Hematopoietic multipotent progenitor cell treated with erythropoietin and hydrocortisone succinate and interleukin-3 and kit ligand, for 17 days (in vitro differentiated cells): Measurements from ENCODE around the gene EWSR1.
"Not testable (repeated sequence)": the region's sequence is repeated elsewhere in the genome, so short reads cannot be mapped to it uniquely, and the experiment has no call there.

Experiments used
- DNase-seq: peaks from one replicate; pipeline ENCODE4 v3.0.0-alpha.2; 2015; ENCODE audit warnings: low spot score

EWSR1 gene

GRCh38 chr22:29339381-29340235 lies 71.5 kb downstream of the EWSR1 start:
- DNase-seq, result no peak

GRCh38 chr22:29340566-29340965 lies 72.5 kb downstream of the EWSR1 start:
- DNase-seq, result no peak

- no peak for DNase-seq
These were observed 73.2 kb downstream of the EWSR1 start for GRCh38 chr22:29341056-29341848.

DNA sequence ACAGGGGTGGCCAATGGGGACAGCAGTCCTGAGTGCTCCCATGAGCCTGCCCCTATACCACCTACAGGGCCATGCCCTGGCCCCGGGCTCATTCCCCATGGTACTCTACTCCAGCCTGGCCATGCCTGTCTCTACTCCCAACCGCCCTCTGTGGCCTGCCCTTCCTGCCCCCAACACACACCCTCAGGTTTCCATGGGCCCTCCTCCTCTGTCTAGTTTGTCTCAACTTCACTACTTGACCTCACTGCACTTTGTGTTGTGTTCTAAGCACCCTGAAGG lies 73.7 kb downstream of the EWSR1 start:
- no peak for DNase-seq

GRCh38 chr22:29342177-29342576 lies 74.1 kb downstream of the EWSR1 start:
- no peak for DNase-seq

- DNase-seq, result no peak
These were observed 74.7 kb downstream of the EWSR1 start for GRCh38 chr22:29342577-29343312.

DNA sequence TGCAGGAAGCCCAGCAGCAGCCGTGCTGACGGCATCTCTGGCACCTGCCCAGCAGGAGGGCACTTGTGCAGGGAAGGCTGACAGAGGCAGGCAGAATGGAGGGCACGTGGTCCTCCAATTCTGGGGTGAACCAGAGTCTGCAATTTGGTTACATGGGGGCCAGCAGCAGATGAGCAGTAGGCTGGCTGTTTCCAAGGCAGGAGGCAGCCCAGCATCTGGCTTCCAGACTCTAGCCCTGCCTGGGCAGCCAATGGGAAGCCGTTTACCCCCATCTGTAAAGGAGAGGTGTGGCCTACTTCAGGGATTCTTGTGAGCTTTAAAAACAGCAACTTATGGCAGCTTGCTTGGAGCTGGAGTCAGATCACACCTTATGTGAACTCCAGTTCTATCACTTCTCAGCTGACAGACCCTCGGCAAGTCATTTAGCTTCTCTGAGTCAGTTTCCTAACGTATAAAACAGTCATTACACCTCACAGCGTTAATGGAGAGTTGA lies 75.3 kb downstream of the EWSR1 start:
- no peak for DNase-seq

DNA sequence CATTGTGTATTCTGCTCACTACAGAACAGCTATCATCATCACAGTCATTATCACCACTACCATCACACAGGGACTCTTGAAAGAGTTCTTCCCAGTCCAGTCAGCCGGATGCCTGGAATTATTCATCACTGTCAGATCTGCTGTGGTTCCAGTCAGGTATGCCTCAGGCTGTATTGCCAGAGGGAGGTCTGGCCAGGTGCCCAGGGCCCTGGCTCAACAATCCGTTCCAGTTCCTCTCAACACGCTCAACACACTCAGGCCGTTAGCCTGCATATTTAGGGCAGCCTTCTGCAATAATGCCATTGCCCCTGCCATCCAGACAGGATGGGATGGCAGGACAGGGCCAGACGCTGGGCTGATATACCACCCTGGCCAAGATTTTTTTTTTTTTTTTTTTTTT lies 76.1 kb downstream of the EWSR1 start:
- no peak for DNase-seq

DNA sequence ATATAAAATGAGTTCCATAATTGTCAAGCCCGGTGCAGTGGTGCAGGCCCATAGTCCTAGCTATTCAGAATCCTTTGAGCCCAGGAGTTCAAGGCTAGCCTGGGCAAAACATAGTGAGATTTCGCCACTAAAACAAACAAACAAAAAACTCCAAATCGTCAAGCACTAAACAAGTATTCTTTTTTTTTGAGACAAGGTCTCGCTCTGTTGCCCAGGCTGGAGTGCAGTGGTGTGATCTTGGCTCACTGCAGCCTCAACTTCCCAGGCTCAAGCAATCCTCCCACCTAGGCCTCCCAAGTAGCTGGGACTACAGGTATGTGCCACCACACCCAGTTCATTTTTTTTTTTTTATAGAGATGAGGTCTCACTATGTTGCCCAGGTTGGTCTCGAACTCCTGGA lies 76.8 kb downstream of the EWSR1 start:
- not testable (repeated sequence) for DNase-seq

DNA sequence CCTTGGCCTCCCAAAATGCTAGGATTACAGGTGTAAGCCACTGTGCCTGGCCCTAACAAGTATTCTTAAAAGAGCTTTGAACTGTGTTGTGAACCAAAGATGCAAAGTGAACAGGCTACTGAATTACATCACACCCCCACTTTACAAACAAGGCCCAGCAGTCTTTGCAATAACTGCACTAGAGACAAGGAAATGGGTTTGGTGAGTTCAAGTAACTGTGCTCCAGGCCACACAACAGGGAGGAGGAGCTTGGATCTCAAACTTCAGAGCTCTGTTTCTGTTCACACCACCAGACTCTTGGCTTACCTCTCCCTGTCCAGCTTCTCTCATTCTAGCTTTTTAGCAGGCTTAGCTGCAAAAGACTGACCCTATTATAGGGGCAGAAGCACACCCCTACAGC lies 77.9 kb downstream of the EWSR1 start:
- no peak for DNase-seq

GRCh38 chr22:29346659-29347058 lies 78.6 kb downstream of the EWSR1 start:
- no peak for DNase-seq

GRCh38 chr22:29348041-29348440 lies 80.0 kb downstream of the EWSR1 start:
- DNase-seq, result no peak

GRCh38 chr22:29348956-29349355 lies 80.9 kb downstream of the EWSR1 start:
- DNase-seq, result no peak
